PC-9 (cell line): Measurements from ENCODE around the gene NIT2.

Experiments used
- EZH2 ChIP-seq: fragments of 200-600 bp; sonication (generic); IDR thresholded peaks from 2 replicates; pipeline ENCODE4 v1.8.0; 2017; ENCODE audit warnings: antibody characterized with exemption, low read depth
- TF ChIP-seq, protein P1 (sequence below): fragments of 200-600 bp; sonication (generic); conservative IDR thresholded peaks from 2 replicates; pipeline ENCODE4 v1.6.1; 2017; ENCODE audit warnings: mixed run types, antibody characterized with exemption, mild to moderate bottlenecking, moderate library complexity

DNA sequence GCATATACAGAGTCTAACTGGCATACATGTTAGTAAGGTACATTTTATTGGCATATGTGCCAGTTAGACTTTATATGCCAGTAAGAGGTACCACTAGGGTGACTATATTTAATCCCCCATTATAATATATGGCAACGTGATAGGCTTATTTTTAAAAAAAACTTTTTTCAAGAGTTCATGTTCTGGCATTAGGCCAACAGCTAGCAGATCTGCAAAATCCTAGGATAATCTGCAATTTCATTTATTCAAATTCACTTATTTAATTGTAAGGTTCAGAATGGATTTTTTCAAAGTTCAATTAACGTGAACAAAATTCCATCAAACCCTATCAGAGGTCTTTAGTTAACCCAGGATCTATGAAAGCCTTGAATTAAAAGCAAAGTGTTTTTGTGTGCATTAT is 31.9 kb downstream of the NIT2 start:
- TF ChIP-seq, protein P1, sequence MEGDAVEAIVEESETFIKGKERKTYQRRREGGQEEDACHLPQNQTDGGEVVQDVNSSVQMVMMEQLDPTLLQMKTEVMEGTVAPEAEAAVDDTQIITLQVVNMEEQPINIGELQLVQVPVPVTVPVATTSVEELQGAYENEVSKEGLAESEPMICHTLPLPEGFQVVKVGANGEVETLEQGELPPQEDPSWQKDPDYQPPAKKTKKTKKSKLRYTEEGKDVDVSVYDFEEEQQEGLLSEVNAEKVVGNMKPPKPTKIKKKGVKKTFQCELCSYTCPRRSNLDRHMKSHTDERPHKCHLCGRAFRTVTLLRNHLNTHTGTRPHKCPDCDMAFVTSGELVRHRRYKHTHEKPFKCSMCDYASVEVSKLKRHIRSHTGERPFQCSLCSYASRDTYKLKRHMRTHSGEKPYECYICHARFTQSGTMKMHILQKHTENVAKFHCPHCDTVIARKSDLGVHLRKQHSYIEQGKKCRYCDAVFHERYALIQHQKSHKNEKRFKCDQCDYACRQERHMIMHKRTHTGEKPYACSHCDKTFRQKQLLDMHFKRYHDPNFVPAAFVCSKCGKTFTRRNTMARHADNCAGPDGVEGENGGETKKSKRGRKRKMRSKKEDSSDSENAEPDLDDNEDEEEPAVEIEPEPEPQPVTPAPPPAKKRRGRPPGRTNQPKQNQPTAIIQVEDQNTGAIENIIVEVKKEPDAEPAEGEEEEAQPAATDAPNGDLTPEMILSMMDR, result no peak
- no peak for TF ChIP-seq EZH2
